Esophagus muscularis mucosa (tissue), 4 donors: ENCODE measurements around the gene PLIN3.
"Not testable (repeated sequence)": the region's sequence is repeated elsewhere in the genome, so short reads cannot be mapped to it uniquely, and the experiment has no call there.

Source experiments
- CTCF ChIP-seq, 3 experiments: fragments of 200-600 bp in 2 of 3; fragments of 450-650 bp in 1 of 3; sonication (generic) in 2 of 3; IDR thresholded peaks; one replicate each; pipeline ENCODE4 v1.5.1; 2017 to 2019; ENCODE audit warnings: antibody characterized with exemption in 3 of 3, mild to moderate bottlenecking in 2 of 3, moderate library complexity in 1 of 3
- EP300 ChIP-seq: sonication (generic); formaldehyde crosslinking; IDR thresholded peaks from one replicate; pipeline ENCODE4 v1.6.1; 2017; ENCODE audit warnings: antibody characterized with exemption
- POLR2AphosphoS5 ChIP-seq, 2 donors: sonication (generic); formaldehyde crosslinking; IDR thresholded peaks; one replicate each; pipeline ENCODE4 v1.6.1; 2017; ENCODE audit warnings: antibody characterized with exemption in 2 of 2

- not testable (repeated sequence) for TF ChIP-seq CTCF (IDR thresholded peaks at IDR 0.05); EP300; POLR2AphosphoS5 (IDR thresholded peaks at IDR 0.05)
These were observed 62.3 kb downstream of the PLIN3 start for GRCh38 chr19:4805140-4805539.
